HCT116 (cell line): Measurements from ENCODE around the gene GUCA2B. TPM values are rescaled to one million over a fixed set of nuclear protein-coding genes. Genes with fewer than 3 reads are reported as not detected.

Experiments
- ATAC-seq: fragments of 200-7000 bp; cut with Tn5 transposase; 2 replicates; pipeline ENCODE4 v1.9.1; 2020; ENCODE audit warnings: mild to moderate bottlenecking, moderate library complexity
- BruUV-seq: library from RNA; stranded (reverse); fragments of 400-500 nt; replicated peaks from 2 replicates; lab custom pipeline; 2021; lab: Mats Ljungman, UMichigan
- CTCF ChIA-PET: fragments of 300-600 bp; sonication (Branson Sonifier 250); formaldehyde crosslinking; loops from one replicate; lab custom pipeline; 2021; ENCODE audit warnings: antibody characterized with exemption; lab: Charles Lee
- POLR2A ChIA-PET: fragments of 300-600, 350-600 bp; sonication (Branson Sonifier 250); formaldehyde crosslinking; loops from one replicate; lab custom pipeline; 2021; ENCODE audit warnings: antibody characterized with exemption; lab: Charles Lee
- RAD21 ChIA-PET, 2 experiments: fragments of 300-600 bp; sonication (Branson Sonifier 250); formaldehyde crosslinking; loops; one replicate each; lab custom pipeline; 2023; ENCODE audit warnings: low total read pairs in 2 of 2; ENCODE audit not compliant: uncharacterized antibody in 2 of 2, unreplicated experiment in 2 of 2, low non-redundant PET in 1 of 2; lab: Charles Lee
- DNase-seq: peaks from one replicate; pipeline ENCODE4 v3.0.0-alpha.2; 2010; ENCODE audit warnings: low read depth, low spot score
- H2AFZ ChIP-seq: fragments of 200-600 bp; shearing (Covaris generic), sonication (generic); 2 replicates; pipeline ENCODE4 v1.6.1; 2017; ENCODE audit warnings: low read depth, mixed run types, mixed read lengths, antibody characterized with exemption, low read length; ENCODE audit not compliant: poor library complexity, severe bottlenecking
- H3K27ac ChIP-seq: 2 replicates; pipeline ENCODE4 v1.5.1; 2012; ENCODE audit warnings: low read depth, low read length
- H3K27me3 ChIP-seq: fragments of 200-600 bp; sonication (generic); 2 replicates; pipeline ENCODE4 v1.6.1; 2016; ENCODE audit warnings: mixed run types, low read length, mixed read lengths; ENCODE audit not compliant: insufficient read depth
- H3K36me3 ChIP-seq, 2 experiments: fragments of 200-500 bp in 1 of 2; fragments of 200-600 bp in 1 of 2; sonication (Bioruptor generic) in 1 of 2; sonication (generic) in 1 of 2; 2 replicates each; pipeline versions ENCODE4 v1.5.1 to v1.6.1; 2014 to 2016; ENCODE audit warnings: low read length in 2 of 2, inconsistent platforms in 1 of 2, mixed read lengths in 1 of 2, mixed run types in 1 of 2; ENCODE audit not compliant: insufficient read depth in 2 of 2, control insufficient read depth in 1 of 2
- H3K4me1 ChIP-seq, 2 experiments: fragments of 200-600 bp in 1 of 2; sonication (generic) in 1 of 2; 2 replicates each; pipeline versions ENCODE4 v1.5.1 to v1.6.1; 2012 to 2017; ENCODE audit warnings: low read length in 2 of 2, inconsistent platforms in 1 of 2, mild to moderate bottlenecking in 1 of 2, mixed read lengths in 1 of 2, mixed run types in 1 of 2, moderate library complexity in 1 of 2; ENCODE audit not compliant: insufficient read depth in 2 of 2, control insufficient read depth in 1 of 2
- H3K4me2 ChIP-seq: fragments of 200-600 bp; sonication (generic); 2 replicates; pipeline ENCODE4 v1.6.1; 2017; ENCODE audit warnings: mixed run types, low read length, mixed read lengths
- H3K4me3 ChIP-seq, 2 experiments: fragments of 200-600 bp in 1 of 2; sonication (generic) in 1 of 2; replicated peaks in 1 of 2; 2 replicates each; pipeline ENCODE4 v1.5.1; 2011 to 2016; ENCODE audit warnings: low read length in 2 of 2, control low read depth in 1 of 2, low read depth in 1 of 2, mild to moderate bottlenecking in 1 of 2, mixed read lengths in 1 of 2, mixed run types in 1 of 2
- H3K79me2 ChIP-seq: fragments of 200-600 bp; sonication (generic); 2 replicates; pipeline ENCODE4 v1.6.1; 2017; ENCODE audit warnings: mild to moderate bottlenecking, mixed run types, low read length, moderate library complexity, mixed read lengths; ENCODE audit not compliant: insufficient read depth
- H3K9ac ChIP-seq: fragments of 200-600 bp; sonication (generic); 2 replicates; pipeline ENCODE4 v1.6.1; 2016; ENCODE audit warnings: low read length, mixed read lengths
- H3K9me2 ChIP-seq: fragments of 200-600 bp; sonication (generic), shearing (Covaris generic); 2 replicates; pipeline ENCODE4 v1.6.1; 2017; ENCODE audit warnings: mixed run types, mild to moderate bottlenecking, moderate library complexity; ENCODE audit not compliant: insufficient read depth
- H3K9me3 ChIP-seq, 2 experiments: fragments of 200-500 bp in 1 of 2; fragments of 200-600 bp in 1 of 2; sonication (Bioruptor generic) in 1 of 2; sonication (generic) in 1 of 2; 2 replicates each; pipeline ENCODE4 v1.6.1; 2014 to 2017; ENCODE audit warnings: low read length in 2 of 2, mixed read lengths in 2 of 2, inconsistent platforms in 1 of 2, low read depth in 1 of 2, mild to moderate bottlenecking in 1 of 2, mixed run types in 1 of 2, moderate library complexity in 1 of 2; ENCODE audit not compliant: control insufficient read depth in 1 of 2, insufficient read depth in 1 of 2
- H4K20me1 ChIP-seq: fragments of 200-600 bp; sonication (generic), shearing (Covaris generic); 2 replicates; pipeline ENCODE4 v1.6.1; 2017; ENCODE audit warnings: mixed run types, mild to moderate bottlenecking, moderate library complexity; ENCODE audit not compliant: insufficient read depth
- CBX3 ChIP-seq: IDR thresholded peaks from 2 replicates; pipeline ENCODE4 v1.6.1; 2012; ENCODE audit warnings: low read depth
- ELF1 ChIP-seq: IDR thresholded peaks from 2 replicates; pipeline ENCODE4 v1.6.1; 2012; ENCODE audit warnings: low read depth, borderline replicate concordance
- EZH2phosphoT487 ChIP-seq: fragments of 200-600 bp; IDR thresholded peaks from 2 replicates; pipeline ENCODE4 v1.6.1; 2018; ENCODE audit warnings: antibody characterized with exemption, borderline replicate concordance
- POLR2A ChIP-seq: IDR thresholded peaks from 2 replicates; pipeline ENCODE4 v1.7.0; 2011; ENCODE audit warnings: borderline replicate concordance; ENCODE audit not compliant: insufficient read depth, insufficient read length; ENCODE audit errors: extremely low read depth
- intact Hi-C: fragments of 100-400 bp; cut with micrococcal nuclease; formaldehyde crosslinking; loops from 2 replicates; pipeline ENCODE4 v1.10.0; 2022
- total RNA-seq: library from RNA; stranded (reverse); gene quantifications from one replicate; pipeline ENCODE4 v1.2.1, GENCODE V29; 2021; ENCODE audit not compliant: unreplicated experiment
- TF ChIP-seq, protein P1 (sequence below): IDR thresholded peaks from 2 replicates; pipeline ENCODE4 v1.6.1; 2012; ENCODE audit warnings: low read depth
- TF ChIP-seq, protein P2 (sequence below), 3 experiments: fragments of 200-600 bp in 1 of 3; sonication (generic) in 1 of 3; IDR thresholded peaks in 2 of 3; conservative IDR thresholded peaks in 1 of 3; 2 replicates each; pipeline ENCODE4 v1.5.1; 2012 to 2017; ENCODE audit warnings: low read depth in 2 of 3, low read length in 2 of 3, antibody characterized with exemption in 1 of 3, borderline replicate concordance in 1 of 3, control low read depth in 1 of 3, mild to moderate bottlenecking in 1 of 3, mixed read lengths in 1 of 3, mixed run types in 1 of 3, moderate library complexity in 1 of 3; ENCODE audit not compliant: insufficient read depth in 1 of 3

Gene GUCA2B
- total RNA-seq, 1 experiment from 2014 or later = not detected

- no peaks in the 10 kb centered on the region for H3K9me3 ChIP-seq
- TF ChIP-seq, protein P1, sequence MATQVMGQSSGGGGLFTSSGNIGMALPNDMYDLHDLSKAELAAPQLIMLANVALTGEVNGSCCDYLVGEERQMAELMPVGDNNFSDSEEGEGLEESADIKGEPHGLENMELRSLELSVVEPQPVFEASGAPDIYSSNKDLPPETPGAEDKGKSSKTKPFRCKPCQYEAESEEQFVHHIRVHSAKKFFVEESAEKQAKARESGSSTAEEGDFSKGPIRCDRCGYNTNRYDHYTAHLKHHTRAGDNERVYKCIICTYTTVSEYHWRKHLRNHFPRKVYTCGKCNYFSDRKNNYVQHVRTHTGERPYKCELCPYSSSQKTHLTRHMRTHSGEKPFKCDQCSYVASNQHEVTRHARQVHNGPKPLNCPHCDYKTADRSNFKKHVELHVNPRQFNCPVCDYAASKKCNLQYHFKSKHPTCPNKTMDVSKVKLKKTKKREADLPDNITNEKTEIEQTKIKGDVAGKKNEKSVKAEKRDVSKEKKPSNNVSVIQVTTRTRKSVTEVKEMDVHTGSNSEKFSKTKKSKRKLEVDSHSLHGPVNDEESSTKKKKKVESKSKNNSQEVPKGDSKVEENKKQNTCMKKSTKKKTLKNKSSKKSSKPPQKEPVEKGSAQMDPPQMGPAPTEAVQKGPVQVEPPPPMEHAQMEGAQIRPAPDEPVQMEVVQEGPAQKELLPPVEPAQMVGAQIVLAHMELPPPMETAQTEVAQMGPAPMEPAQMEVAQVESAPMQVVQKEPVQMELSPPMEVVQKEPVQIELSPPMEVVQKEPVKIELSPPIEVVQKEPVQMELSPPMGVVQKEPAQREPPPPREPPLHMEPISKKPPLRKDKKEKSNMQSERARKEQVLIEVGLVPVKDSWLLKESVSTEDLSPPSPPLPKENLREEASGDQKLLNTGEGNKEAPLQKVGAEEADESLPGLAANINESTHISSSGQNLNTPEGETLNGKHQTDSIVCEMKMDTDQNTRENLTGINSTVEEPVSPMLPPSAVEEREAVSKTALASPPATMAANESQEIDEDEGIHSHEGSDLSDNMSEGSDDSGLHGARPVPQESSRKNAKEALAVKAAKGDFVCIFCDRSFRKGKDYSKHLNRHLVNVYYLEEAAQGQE = no peak
- no peak for TF ChIP-seq POLR2A
- no peak for TF ChIP-seq ELF1
- no peak for TF ChIP-seq CBX3
- TF ChIP-seq, protein P2, sequence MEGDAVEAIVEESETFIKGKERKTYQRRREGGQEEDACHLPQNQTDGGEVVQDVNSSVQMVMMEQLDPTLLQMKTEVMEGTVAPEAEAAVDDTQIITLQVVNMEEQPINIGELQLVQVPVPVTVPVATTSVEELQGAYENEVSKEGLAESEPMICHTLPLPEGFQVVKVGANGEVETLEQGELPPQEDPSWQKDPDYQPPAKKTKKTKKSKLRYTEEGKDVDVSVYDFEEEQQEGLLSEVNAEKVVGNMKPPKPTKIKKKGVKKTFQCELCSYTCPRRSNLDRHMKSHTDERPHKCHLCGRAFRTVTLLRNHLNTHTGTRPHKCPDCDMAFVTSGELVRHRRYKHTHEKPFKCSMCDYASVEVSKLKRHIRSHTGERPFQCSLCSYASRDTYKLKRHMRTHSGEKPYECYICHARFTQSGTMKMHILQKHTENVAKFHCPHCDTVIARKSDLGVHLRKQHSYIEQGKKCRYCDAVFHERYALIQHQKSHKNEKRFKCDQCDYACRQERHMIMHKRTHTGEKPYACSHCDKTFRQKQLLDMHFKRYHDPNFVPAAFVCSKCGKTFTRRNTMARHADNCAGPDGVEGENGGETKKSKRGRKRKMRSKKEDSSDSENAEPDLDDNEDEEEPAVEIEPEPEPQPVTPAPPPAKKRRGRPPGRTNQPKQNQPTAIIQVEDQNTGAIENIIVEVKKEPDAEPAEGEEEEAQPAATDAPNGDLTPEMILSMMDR (IDR thresholded peaks at IDR 0.05 in 2 of 3, conservative IDR thresholded peaks at IDR 0.05 in 1 of 3; ENCODE audit: borderline replicate concordance in 1 of 3, insufficient read depth in 1 of 3, low read depth in 2 of 3, low read length in 2 of 3) = no peak
- TF ChIP-seq EZH2phosphoT487 = no peak
- H4K20me1 ChIP-seq = 0 out of 2 replicates have a peak, but pooled peaks cover 5% of the 10 kb centered on the region
- ChIA-PET CTCF (no interaction called here), RAD21 (no interaction called here), POLR2A (no interaction called here)
- no peak overlapping the region for H3K27ac ChIP-seq
- H3K4me2 ChIP-seq = no peak overlapping the region
- BruUV-seq = no TSS peak
- no peak overlapping the region for H3K9ac ChIP-seq
- intact Hi-C loops = loop anchor here (10.0 kb wide), 2 partner anchors 555 to 915 kb away; no protein-coding TSS in a partner anchor
- H3K27me3 ChIP-seq = no peaks in the 10 kb centered on the region
- H3K36me3 ChIP-seq = peaks cover 0 to 10% of the 10 kb centered on the region in 2 experiments; a peak in 1 of 4 replicates
- H3K4me3 ChIP-seq = no peak overlapping the region
- no peaks in the 10 kb centered on the region for H3K79me2 ChIP-seq
- H2AFZ ChIP-seq = no peak overlapping the region
- no peak for ATAC-seq
- no peaks in the 10 kb centered on the region for H3K4me1 ChIP-seq
- DNase-seq = no peak
- H3K9me2 ChIP-seq = no peaks in the 10 kb centered on the region
These were observed 26.7 kb downstream of the GUCA2B start for GRCh38 chr1:42179900-42180329.
